GM12864 (cell line): Measurements from ENCODE around the gene FNTB.

Source experiments
- DNase-seq: peaks from one replicate; pipeline ENCODE4 v3.0.0-alpha.2; 2011; ENCODE audit warnings: low read depth
- H3K4me3 ChIP-seq: 2 replicates; pipeline ENCODE4 v1.5.1; 2011; ENCODE audit warnings: mild to moderate bottlenecking, low read depth, low read length, control low read depth
- CTCF ChIP-seq: IDR thresholded peaks from 2 replicates; pipeline ENCODE4 v1.5.1; 2011; ENCODE audit warnings: low read depth, mild to moderate bottlenecking, moderate library complexity, low read length, control low read depth, inconsistent platforms; ENCODE audit errors: missing control alignments

Gene FNTB

DNA sequence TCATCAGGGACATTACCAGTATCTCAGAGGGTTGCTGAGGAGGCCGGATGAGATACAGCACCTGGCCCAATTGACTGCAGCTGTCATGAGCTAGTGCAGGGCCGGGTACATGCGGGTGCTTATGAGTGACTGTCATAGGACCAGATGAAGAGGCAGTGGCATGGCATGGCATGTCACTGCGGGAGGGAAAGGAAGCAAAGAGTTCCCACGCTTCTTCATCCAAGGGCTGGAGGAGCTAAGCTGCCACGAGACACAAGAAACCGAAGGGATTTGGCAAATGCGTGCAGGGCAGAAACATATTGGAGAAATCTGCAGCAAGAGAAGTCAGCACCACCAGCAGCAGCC lies 33.4 kb upstream of the FNTB start:
- TF ChIP-seq CTCF: no peak
- no peak overlapping the region for H3K4me3 ChIP-seq
- no peak for DNase-seq

DNA sequence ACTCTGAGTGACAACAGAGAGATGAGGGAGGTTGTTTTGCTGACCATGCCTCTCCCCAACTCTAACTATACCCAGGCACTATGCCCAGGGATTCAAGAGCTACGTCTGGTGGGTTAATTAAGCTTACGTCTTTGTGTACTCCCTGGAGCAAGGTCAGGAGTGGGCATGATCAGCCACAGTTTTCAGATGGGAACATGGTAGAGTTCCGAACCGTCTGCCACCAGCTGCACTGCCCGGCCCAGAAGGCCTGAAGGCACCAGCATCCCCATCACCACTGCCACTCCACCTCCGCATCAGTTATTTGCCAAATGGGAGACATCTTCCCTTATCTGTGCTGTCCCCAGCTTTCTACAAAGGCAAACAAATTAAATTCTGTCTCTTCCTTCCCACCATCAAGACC lies 33.0 kb upstream of the FNTB start:
- no peak overlapping the region for H3K4me3 ChIP-seq
- DNase-seq: no peak
- no peak for TF ChIP-seq CTCF

DNA sequence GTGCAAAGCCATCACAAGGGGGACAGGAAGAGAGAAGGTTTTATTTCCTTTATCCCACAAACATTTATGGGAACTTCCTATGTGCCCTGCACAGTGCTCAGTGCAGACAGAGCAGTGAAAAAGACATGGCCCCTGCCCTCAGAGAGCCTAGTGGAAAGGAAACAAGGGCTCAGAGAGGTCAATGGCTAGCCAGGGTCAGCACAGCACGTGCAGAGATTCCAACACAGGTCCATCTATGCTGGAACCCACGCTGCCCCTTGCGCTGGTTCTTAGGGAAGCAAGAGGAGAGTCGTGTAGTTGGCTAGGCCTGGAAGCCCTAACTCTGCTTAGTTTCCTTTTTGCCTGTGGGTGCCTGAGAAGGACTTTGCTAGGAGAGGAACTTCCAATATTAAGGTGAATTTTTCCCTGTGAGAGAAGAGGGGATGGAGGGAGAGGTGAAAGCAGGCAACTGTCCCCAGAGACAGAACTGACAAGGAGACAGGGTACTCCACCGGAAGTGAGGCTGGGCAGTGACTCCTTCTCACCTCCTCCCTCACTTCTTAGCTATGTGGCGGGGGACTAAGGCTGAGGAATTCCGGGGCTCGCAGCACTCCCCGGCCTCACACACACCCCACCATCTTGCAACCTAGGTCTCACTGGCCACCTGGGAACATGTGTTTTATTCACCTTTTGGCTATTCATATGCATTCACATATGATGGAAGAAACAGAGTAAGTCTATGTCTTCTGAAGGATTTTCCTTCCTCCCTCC lies 32.0 kb upstream of the FNTB start:
- TF ChIP-seq CTCF: no peak
- H3K4me3 ChIP-seq: no peak overlapping the region
- no peak for DNase-seq

- no peak overlapping the region for H3K4me3 ChIP-seq
- no peak for TF ChIP-seq CTCF
- no peak for DNase-seq
These were observed 31.4 kb upstream of the FNTB start for GRCh38 chr14:64955297-64955696.

DNA sequence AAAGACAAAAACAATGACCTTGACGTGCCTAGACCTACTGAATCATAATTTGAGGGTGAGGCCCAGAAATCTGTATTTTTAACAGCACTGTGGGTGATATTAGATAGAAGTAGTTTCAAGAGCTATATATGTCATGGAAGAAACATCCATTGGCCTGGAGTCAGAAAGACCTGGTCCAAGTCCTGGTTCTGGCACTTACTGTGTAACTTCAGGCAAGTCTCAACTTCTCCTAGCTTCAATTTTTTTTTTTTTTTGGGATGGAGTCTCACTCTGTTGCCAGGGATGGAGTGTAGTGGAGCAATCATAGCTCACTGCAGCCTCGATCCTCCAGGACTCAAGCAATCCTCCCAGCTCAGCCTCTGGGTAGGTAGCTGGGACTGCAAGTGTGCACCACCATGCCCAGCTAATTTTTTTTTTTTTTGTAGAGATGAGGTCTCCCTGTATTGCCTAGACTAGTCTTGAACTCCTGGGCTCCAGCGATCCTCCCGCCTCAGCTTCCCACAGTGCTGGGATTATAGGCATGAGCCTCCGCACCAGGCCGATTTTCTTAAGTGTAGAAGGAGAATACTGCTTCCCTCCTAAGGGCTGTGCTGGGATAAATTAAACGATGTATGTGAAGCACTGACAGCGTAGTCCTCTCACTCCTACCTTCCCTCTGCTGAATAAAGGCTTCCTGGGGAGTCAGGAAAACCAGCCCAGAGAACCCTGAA lies 29.8 kb upstream of the FNTB start:
- no peak for DNase-seq
- H3K4me3 ChIP-seq: no peak overlapping the region

GRCh38 chr14:64958201-64958600 lies 28.5 kb upstream of the FNTB start:
- no peak overlapping the region for H3K4me3 ChIP-seq
- no peak for DNase-seq
- TF ChIP-seq CTCF: no peak

More for the DNA sequence above, 29.8 kb upstream of the FNTB start:
- no peak for TF ChIP-seq CTCF

DNA sequence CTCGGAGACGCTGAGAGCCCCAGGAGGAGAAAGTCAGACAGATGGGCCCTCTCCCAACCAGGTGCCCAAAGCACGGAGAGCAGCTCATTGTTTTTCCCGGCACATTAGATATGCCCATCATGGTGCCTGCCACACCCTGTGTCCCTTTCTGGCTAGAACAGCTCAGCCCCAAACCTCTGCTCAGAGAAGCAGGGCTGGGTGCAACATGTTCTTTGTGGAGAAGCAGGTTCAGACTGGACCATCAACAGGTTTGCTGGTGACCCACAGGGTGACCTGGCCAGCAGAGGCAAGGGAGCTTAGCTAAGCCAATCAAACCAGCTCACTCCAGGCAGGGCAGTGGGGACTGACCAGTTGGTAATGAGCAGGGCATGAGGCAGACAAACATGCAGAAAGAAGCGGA lies 28.0 kb upstream of the FNTB start:
- no peak for TF ChIP-seq CTCF
- no peak overlapping the region for H3K4me3 ChIP-seq
- DNase-seq: no peak
